ENCODE data around the gene GNA14. TPM values are rescaled to one million over a fixed set of nuclear protein-coding genes. Genes with fewer than 3 reads are reported as not detected.

GNA14 gene
- total RNA-seq, 1 donor from 2014 or later, result not detected

DNA sequence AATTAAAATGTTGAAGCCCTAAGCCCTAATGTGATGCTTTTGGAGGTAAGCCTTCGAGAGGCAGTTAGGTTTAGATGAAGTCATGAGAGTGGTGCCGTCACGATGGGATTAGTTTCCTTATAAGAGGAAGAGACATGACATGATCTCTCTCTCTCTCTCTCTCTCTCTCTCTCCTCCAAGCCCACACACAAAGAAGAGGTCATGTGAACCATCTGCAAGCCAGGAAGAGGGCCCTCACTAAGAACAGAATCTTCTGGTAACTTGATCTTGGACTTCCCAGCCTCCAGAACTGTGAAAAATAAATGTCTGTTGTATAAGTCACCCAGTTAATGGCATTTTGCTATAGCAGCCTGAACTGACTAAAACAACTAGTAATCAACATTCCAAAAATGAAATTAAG, 175.5 kb downstream of the GNA14 start:
- Mint-ChIP-seq H3K27ac (ENCODE audit: unreplicated experiment) (no peak overlapping the region), H3K4me3 (ENCODE audit: unreplicated experiment) (no peak overlapping the region), H3K36me3 (ENCODE audit: unreplicated experiment) (no peaks in the 10 kb centered on the region), H3K4me1 (ENCODE audit: unreplicated experiment) (peaks cover 17% of the 10 kb centered on the region), H3K27me3 (ENCODE audit: unreplicated experiment) (peaks cover 6% of the 10 kb centered on the region), H3K9me3 (ENCODE audit: unreplicated experiment) (peaks cover 15% of the 10 kb centered on the region)
- TF ChIP-seq, protein P1, sequence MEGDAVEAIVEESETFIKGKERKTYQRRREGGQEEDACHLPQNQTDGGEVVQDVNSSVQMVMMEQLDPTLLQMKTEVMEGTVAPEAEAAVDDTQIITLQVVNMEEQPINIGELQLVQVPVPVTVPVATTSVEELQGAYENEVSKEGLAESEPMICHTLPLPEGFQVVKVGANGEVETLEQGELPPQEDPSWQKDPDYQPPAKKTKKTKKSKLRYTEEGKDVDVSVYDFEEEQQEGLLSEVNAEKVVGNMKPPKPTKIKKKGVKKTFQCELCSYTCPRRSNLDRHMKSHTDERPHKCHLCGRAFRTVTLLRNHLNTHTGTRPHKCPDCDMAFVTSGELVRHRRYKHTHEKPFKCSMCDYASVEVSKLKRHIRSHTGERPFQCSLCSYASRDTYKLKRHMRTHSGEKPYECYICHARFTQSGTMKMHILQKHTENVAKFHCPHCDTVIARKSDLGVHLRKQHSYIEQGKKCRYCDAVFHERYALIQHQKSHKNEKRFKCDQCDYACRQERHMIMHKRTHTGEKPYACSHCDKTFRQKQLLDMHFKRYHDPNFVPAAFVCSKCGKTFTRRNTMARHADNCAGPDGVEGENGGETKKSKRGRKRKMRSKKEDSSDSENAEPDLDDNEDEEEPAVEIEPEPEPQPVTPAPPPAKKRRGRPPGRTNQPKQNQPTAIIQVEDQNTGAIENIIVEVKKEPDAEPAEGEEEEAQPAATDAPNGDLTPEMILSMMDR (IDR thresholded peaks at IDR 0.05), result no peak
- DNase-seq (ENCODE audit: extremely low spot score, unreplicated experiment), result no peak

DNA sequence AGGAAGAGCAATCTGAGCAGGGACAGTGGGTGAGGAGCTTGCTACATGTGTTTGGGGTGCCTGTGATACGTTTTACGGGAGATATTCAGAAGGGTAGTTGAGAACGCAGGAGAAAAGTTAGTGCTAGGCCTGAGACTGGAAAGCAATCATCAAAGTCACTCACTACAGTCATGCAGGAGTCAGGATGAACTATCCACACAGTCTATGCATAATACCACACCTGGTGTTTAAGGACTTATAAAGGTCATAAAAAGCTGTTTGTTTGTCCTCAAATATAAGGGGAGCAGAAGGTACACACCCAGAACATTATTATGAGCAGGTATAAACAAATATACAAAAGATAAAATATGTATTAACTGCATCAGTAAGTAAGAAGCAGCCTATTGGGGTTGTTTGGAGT, 176.6 kb downstream of the GNA14 start:
- no peak for DNase-seq (ENCODE audit: extremely low spot score, unreplicated experiment)
- H3K36me3 Mint-ChIP-seq (ENCODE audit: unreplicated experiment), result no peaks in the 10 kb centered on the region
- H3K4me3 Mint-ChIP-seq (ENCODE audit: unreplicated experiment), result no peak overlapping the region
- H3K4me1 Mint-ChIP-seq (ENCODE audit: unreplicated experiment), result peaks cover 10% of the 10 kb centered on the region
- H3K27ac Mint-ChIP-seq (ENCODE audit: unreplicated experiment), result no peak overlapping the region
- peaks cover 6% of the 10 kb centered on the region for H3K27me3 Mint-ChIP-seq (ENCODE audit: unreplicated experiment)
- TF ChIP-seq, protein P1 (IDR thresholded peaks at IDR 0.05), result no peak
- H3K9me3 Mint-ChIP-seq (ENCODE audit: unreplicated experiment), result peaks cover 11% of the 10 kb centered on the region

DNA sequence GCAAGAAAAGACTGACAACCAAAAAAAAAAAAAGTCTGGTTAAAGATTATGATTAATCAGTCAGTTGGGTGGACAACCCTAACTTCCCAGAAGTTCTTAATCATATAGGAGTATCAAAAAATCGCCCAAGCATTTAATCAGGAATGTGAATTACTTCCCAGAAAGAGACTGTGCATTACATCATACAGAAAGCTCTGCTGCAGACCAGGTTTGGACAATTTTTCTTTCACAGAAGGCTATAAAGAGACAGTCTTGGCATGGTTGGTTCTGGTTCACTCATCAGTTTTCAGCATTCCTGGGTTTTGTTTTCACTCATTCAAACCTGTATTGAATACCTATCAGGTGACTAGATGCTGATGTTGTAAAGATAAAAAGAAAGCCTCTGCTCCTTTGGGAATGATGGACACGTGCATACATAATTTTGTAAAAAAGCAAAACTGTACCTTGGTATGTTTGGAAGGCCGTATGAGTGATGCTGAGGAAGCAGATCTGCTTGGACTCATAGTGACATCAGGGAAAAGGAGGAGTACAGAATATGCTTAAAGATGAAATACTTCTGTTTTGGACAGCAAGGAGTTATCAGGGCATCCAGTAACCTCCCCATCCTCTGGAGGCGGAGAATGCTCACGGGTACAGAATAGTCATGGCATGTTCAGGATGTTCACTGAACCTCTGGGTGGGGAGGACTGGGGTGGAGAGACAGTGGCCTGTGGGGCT, 178.4 kb downstream of the GNA14 start:
- no peak for DNase-seq (ENCODE audit: extremely low spot score, unreplicated experiment)
- H3K27ac Mint-ChIP-seq (ENCODE audit: unreplicated experiment), result no peak overlapping the region

DNA sequence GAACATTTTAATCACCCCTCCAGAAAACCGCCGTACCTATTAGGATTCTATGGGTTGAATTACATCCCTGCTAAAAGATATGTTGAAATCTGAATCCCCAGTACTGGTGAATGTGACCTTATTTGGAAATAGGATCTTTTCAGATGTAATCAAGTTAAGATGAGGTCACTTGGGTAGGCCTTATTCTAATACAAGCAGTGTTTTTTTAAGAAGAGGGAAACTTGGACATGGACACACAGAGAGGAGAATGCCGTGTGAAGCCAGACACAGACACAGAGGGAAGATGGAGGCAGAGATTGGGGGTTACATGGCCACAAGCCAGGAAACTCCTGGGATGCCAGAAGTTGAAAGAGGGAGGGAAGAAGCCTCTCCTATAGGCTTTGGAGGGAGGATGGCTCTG, 183.5 kb downstream of the GNA14 start:
- Mint-ChIP-seq H3K9me3 (ENCODE audit: unreplicated experiment) (peaks cover 5% of the 10 kb centered on the region), H3K27ac (ENCODE audit: unreplicated experiment) (no peak overlapping the region), H3K36me3 (ENCODE audit: unreplicated experiment) (peaks cover 3% of the 10 kb centered on the region), H3K4me1 (ENCODE audit: unreplicated experiment) (peaks cover 5% of the 10 kb centered on the region), H3K4me3 (ENCODE audit: unreplicated experiment) (no peak overlapping the region), H3K27me3 (ENCODE audit: unreplicated experiment) (peaks cover 6% of the 10 kb centered on the region)
- TF ChIP-seq, protein P1 (IDR thresholded peaks at IDR 0.05), result no peak
- DNase-seq (ENCODE audit: extremely low spot score, unreplicated experiment), result no peak

More for the DNA sequence above, 178.4 kb downstream of the GNA14 start:
- TF ChIP-seq, protein P1 (IDR thresholded peaks at IDR 0.05), result no peak
- H3K4me1 Mint-ChIP-seq (ENCODE audit: unreplicated experiment), result no peaks in the 10 kb centered on the region
- no peak overlapping the region for H3K4me3 Mint-ChIP-seq (ENCODE audit: unreplicated experiment)
- peaks cover 16% of the 10 kb centered on the region for H3K9me3 Mint-ChIP-seq (ENCODE audit: unreplicated experiment)
- H3K36me3 Mint-ChIP-seq (ENCODE audit: unreplicated experiment), result peaks cover 3% of the 10 kb centered on the region
- H3K27me3 Mint-ChIP-seq (ENCODE audit: unreplicated experiment), result peaks cover 6% of the 10 kb centered on the region

DNA sequence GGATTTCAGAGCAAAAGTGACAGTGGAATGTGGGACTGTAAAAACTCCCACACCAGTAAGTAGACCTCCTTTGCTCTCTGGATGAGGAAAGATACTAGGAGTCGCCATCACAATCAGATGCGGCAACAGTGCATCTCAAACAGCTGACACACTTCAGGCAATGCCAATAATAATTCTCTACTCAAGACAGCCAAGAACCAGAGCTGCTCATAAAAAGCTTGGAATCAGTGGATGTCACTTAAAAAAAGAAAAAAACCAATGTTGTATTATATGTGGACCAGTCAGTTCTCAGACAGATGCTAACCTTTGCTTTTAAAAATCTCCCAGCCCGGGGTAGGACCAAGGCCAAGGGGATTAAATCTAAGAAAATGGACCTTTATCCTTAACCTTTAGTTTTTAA, 185.0 kb downstream of the GNA14 start:
- Mint-ChIP-seq H3K27me3 (ENCODE audit: unreplicated experiment) (no peaks in the 10 kb centered on the region), H3K4me3 (ENCODE audit: unreplicated experiment) (no peak overlapping the region), H3K36me3 (ENCODE audit: unreplicated experiment) (peaks cover 3% of the 10 kb centered on the region), H3K4me1 (ENCODE audit: unreplicated experiment) (peaks cover 8% of the 10 kb centered on the region), H3K9me3 (ENCODE audit: unreplicated experiment) (peaks cover 5% of the 10 kb centered on the region), H3K27ac (ENCODE audit: unreplicated experiment) (no peak overlapping the region)
- DNase-seq (ENCODE audit: extremely low spot score, unreplicated experiment), result no peak
- TF ChIP-seq, protein P1 (IDR thresholded peaks at IDR 0.05), result no peak
